ENCODE results near the gene BICD1.

Gene BICD1

DNA sequence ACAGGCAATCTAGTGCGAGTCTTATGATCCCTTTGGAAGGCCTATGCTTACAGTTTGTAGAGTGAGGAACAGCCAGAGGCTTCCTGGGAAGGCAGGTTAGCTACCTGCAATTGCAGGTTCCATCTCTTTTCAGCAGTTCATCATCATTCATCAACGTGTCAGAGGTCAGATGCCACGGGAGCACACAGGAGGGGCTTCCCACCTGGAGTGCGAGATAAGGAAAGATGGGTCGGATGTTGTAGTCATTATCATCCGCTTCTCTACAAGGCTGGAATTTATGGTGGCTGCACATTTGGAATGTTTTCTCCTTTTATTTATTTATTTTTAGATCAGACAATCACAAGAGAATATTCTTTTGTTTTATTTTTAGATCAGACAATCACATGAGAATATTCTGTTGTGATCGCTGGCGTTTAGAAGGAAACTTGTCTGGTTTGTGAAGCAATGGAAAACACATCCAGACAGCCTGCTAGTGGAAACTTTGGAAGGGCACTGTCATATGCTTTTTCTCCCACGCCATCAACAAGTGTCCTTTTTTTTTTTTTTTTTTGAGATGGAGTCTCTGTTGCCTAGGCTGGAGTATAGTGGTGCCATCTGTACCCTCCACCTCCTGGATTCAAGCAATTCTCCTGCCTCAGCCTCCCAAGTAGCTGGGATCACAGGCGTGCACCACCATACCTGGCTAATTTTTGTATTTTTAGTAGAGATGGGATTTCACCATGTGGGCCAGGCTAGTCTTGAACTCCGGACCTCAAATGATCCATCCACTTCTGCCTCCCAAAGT, 1.9 kb upstream of the BICD1 start:
- no peaks in the 10 kb centered on the region for H3K27me3 ChIP-seq (ENCODE audit: control insufficient read depth, insufficient read depth, low read length)
- no peak overlapping the region for H3K9ac ChIP-seq (ENCODE audit: low read length)
- H3K9me3 ChIP-seq (ENCODE audit: control insufficient read depth, low read length): no peaks in the 10 kb centered on the region
- H3K36me3 ChIP-seq (ENCODE audit: control insufficient read depth, insufficient read depth, low read length): no peaks in the 10 kb centered on the region
- H3K4me1 ChIP-seq (ENCODE audit: control insufficient read depth, insufficient read depth, low read length): peaks cover 19% of the 10 kb centered on the region
- H3K4me3 ChIP-seq (ENCODE audit: low read length): no peak overlapping the region

- no peaks in the 10 kb centered on the region for H3K9me3 ChIP-seq (ENCODE audit: control insufficient read depth, low read length)
- no peaks in the 10 kb centered on the region for H3K36me3 ChIP-seq (ENCODE audit: control insufficient read depth, insufficient read depth, low read length)
- peak overlapping the region; percentile 55 for H3K9ac ChIP-seq (ENCODE audit: low read length)
- H3K27me3 ChIP-seq (ENCODE audit: control insufficient read depth, insufficient read depth, low read length): no peaks in the 10 kb centered on the region
- H3K4me3 ChIP-seq (ENCODE audit: low read length): no peak overlapping the region
- H3K4me1 ChIP-seq (ENCODE audit: control insufficient read depth, insufficient read depth, low read length): peaks cover 19% of the 10 kb centered on the region
These were observed 596 bp upstream of the BICD1 start for GRCh38 chr12:32105986-32106516.

- Histone ChIP-seq H3K4me3 (ENCODE audit: low read length) (peak overlapping the region; percentile 62), H3K27me3 (ENCODE audit: control insufficient read depth, insufficient read depth, low read length) (no peaks in the 10 kb centered on the region), H3K36me3 (ENCODE audit: control insufficient read depth, insufficient read depth, low read length) (no peaks in the 10 kb centered on the region), H3K9ac (ENCODE audit: low read length) (peak overlapping the region; percentile 84), H3K9me3 (ENCODE audit: control insufficient read depth, low read length) (no peaks in the 10 kb centered on the region), H3K4me1 (ENCODE audit: control insufficient read depth, insufficient read depth, low read length) (peaks cover 19% of the 10 kb centered on the region)
These were observed 966 bp downstream of the BICD1 start for GRCh38 chr12:32107359-32108267.

DNA sequence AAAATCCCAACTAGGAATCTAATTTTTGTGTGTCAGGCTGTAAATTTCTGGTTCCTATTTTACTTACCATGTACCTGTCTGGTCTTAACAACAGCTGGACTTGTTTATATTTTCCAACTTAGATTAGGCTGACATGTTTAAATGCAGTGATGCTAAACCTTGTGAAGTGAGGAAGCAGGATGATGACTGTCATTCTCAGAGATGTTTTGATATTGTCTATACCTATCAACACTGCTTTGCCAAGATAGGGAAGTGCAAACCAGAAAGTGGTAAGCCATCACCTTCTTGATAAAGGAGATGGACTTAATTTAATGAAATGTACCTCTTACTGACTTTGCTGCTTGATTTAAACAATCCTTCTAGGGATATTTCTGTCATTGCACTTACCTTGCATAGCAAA, 2.1 kb downstream of the BICD1 start:
- H3K36me3 ChIP-seq (ENCODE audit: control insufficient read depth, insufficient read depth, low read length): no peaks in the 10 kb centered on the region
- H3K4me3 ChIP-seq (ENCODE audit: low read length): no peak overlapping the region
- H3K9ac ChIP-seq (ENCODE audit: low read length): no peak overlapping the region
- no peaks in the 10 kb centered on the region for H3K27me3 ChIP-seq (ENCODE audit: control insufficient read depth, insufficient read depth, low read length)
- H3K9me3 ChIP-seq (ENCODE audit: control insufficient read depth, low read length): no peaks in the 10 kb centered on the region
- peaks cover 19% of the 10 kb centered on the region for H3K4me1 ChIP-seq (ENCODE audit: control insufficient read depth, insufficient read depth, low read length)

- H3K27me3 ChIP-seq (ENCODE audit: control insufficient read depth, insufficient read depth, low read length): no peaks in the 10 kb centered on the region
- H3K4me3 ChIP-seq (ENCODE audit: low read length): no peak overlapping the region
- H3K9me3 ChIP-seq (ENCODE audit: control insufficient read depth, low read length): no peaks in the 10 kb centered on the region
- no peak overlapping the region for H3K9ac ChIP-seq (ENCODE audit: low read length)
- H3K36me3 ChIP-seq (ENCODE audit: control insufficient read depth, insufficient read depth, low read length): no peaks in the 10 kb centered on the region
- H3K4me1 ChIP-seq (ENCODE audit: control insufficient read depth, insufficient read depth, low read length): peaks cover 19% of the 10 kb centered on the region
These were observed 3.8 kb downstream of the BICD1 start for GRCh38 chr12:32110417-32110816.

- Histone ChIP-seq H3K9ac (ENCODE audit: low read length) (no peak overlapping the region), H3K9me3 (ENCODE audit: control insufficient read depth, low read length) (no peaks in the 10 kb centered on the region), H3K4me3 (ENCODE audit: low read length) (no peak overlapping the region), H3K4me1 (ENCODE audit: control insufficient read depth, insufficient read depth, low read length) (peaks cover 17% of the 10 kb centered on the region), H3K27me3 (ENCODE audit: control insufficient read depth, insufficient read depth, low read length) (no peaks in the 10 kb centered on the region), H3K36me3 (ENCODE audit: control insufficient read depth, insufficient read depth, low read length) (no peaks in the 10 kb centered on the region)
These were observed 4.3 kb downstream of the BICD1 start for GRCh38 chr12:32110942-32111341.

DNA sequence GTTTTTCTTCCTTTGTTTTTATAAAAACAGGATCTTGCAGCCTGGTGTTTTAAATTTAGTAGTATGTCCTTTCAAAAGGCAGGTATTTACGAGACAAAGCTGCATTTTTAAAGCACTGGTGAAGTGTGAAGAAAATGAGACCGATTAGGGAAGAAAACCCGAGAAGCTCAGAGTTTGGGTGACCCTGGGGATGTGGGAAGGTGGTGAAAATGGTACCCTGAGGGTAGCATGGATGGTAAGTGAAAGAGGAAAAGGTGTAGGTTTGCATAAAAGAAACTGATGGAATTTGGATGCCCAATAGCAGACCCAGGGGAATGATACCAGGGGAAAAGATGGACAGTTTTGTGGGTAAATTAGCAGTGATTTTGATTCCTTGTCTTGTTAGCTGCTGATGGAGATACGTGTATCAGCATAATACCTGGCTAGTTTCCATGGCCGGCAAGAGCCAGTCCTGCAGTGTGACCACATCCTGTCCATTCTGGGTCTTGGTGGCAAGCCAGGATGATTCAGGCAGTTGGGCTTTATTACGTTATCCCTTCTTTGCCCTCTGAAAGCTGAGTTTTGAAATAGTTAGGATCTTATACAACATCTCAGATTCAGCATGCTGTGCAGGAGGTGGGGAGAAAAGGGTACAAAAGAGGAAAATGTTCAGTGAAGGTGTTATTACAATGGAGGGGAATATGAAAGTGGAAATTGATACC, 8.9 kb downstream of the BICD1 start:
- Histone ChIP-seq H3K9ac (ENCODE audit: low read length) (no peak overlapping the region), H3K36me3 (ENCODE audit: control insufficient read depth, insufficient read depth, low read length) (no peaks in the 10 kb centered on the region), H3K4me3 (ENCODE audit: low read length) (no peak overlapping the region), H3K9me3 (ENCODE audit: control insufficient read depth, low read length) (no peaks in the 10 kb centered on the region), H3K4me1 (ENCODE audit: control insufficient read depth, insufficient read depth, low read length) (no peaks in the 10 kb centered on the region), H3K27me3 (ENCODE audit: control insufficient read depth, insufficient read depth, low read length) (no peaks in the 10 kb centered on the region)

GRCh38 chr12:32116897-32117296, 10.2 kb downstream of the BICD1 start:
- no peaks in the 10 kb centered on the region for H3K36me3 ChIP-seq (ENCODE audit: control insufficient read depth, insufficient read depth, low read length)
- H3K4me3 ChIP-seq (ENCODE audit: low read length): no peak overlapping the region
- H3K9me3 ChIP-seq (ENCODE audit: control insufficient read depth, low read length): no peaks in the 10 kb centered on the region
- H3K27me3 ChIP-seq (ENCODE audit: control insufficient read depth, insufficient read depth, low read length): no peaks in the 10 kb centered on the region
- no peaks in the 10 kb centered on the region for H3K4me1 ChIP-seq (ENCODE audit: control insufficient read depth, insufficient read depth, low read length)
- H3K9ac ChIP-seq (ENCODE audit: low read length): no peak overlapping the region

DNA sequence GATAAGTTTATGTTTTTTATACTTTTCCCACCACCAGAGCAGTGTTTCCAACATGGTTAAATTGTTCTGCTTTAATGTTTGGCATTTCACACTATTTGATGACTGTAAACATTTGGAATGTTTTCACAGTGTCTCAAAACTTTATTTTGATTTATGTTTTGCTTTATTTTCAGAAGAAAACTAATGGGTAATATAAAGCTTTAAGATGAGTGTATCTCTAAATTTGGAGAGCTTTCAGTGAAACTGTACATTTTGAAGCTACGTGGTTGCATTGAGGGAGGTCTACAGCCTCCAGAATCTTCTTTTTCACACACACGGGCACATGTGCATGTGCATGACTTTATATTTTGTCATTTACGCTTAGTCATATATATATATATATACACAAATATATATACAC, 10.7 kb downstream of the BICD1 start:
- H3K4me3 ChIP-seq (ENCODE audit: low read length): no peak overlapping the region
- H3K4me1 ChIP-seq (ENCODE audit: control insufficient read depth, insufficient read depth, low read length): no peaks in the 10 kb centered on the region
- H3K9me3 ChIP-seq (ENCODE audit: control insufficient read depth, low read length): no peaks in the 10 kb centered on the region
- H3K27me3 ChIP-seq (ENCODE audit: control insufficient read depth, insufficient read depth, low read length): no peaks in the 10 kb centered on the region
- no peak overlapping the region for H3K9ac ChIP-seq (ENCODE audit: low read length)
- H3K36me3 ChIP-seq (ENCODE audit: control insufficient read depth, insufficient read depth, low read length): no peaks in the 10 kb centered on the region

DNA sequence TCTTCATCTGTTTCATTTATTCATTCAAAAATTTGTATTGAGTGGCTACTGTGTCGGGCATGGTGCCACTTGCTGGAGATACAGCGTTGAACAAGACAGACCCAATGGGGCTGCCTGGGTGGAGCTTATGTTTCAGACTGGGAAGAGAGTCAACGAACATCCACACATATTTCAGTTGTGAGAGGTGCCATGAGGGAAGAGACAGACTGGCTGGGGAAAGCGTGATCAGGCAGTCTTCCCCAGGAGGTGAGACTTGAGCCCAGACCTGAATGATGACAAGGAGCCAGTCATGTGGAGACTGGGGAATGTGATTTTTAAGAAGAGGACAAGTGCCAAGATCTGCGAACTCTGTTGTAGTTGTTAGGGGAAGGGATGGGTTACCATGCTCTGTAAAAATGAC, 12.2 kb downstream of the BICD1 start:
- Histone ChIP-seq H3K27me3 (ENCODE audit: control insufficient read depth, insufficient read depth, low read length) (no peaks in the 10 kb centered on the region), H3K9ac (ENCODE audit: low read length) (no peak overlapping the region), H3K36me3 (ENCODE audit: control insufficient read depth, insufficient read depth, low read length) (no peaks in the 10 kb centered on the region), H3K4me3 (ENCODE audit: low read length) (no peak overlapping the region), H3K4me1 (ENCODE audit: control insufficient read depth, insufficient read depth, low read length) (no peaks in the 10 kb centered on the region), H3K9me3 (ENCODE audit: control insufficient read depth, low read length) (no peaks in the 10 kb centered on the region)

- H3K9me3 ChIP-seq (ENCODE audit: control insufficient read depth, low read length): no peaks in the 10 kb centered on the region
- H3K9ac ChIP-seq (ENCODE audit: low read length): no peak overlapping the region
- H3K4me1 ChIP-seq (ENCODE audit: control insufficient read depth, insufficient read depth, low read length): no peaks in the 10 kb centered on the region
- no peaks in the 10 kb centered on the region for H3K36me3 ChIP-seq (ENCODE audit: control insufficient read depth, insufficient read depth, low read length)
- no peak overlapping the region for H3K4me3 ChIP-seq (ENCODE audit: low read length)
- no peaks in the 10 kb centered on the region for H3K27me3 ChIP-seq (ENCODE audit: control insufficient read depth, insufficient read depth, low read length)
These were observed 13.8 kb downstream of the BICD1 start for GRCh38 chr12:32120419-32120818.
